PFSK-1 (cell line): Measurements from ENCODE around the gene CA5A.

ENCODE experiments used
- FOXP2 ChIP-seq: optimal IDR thresholded peaks from 2 replicates; pipeline ENCODE3; 2011; ENCODE audit warnings: borderline replicate concordance, control low read depth, inconsistent platforms; ENCODE audit not compliant: insufficient read depth; ENCODE audit errors: extremely low read length, extremely low read depth
- POLR2AphosphoS5 ChIP-seq: IDR thresholded peaks from 2 replicates; pipeline ENCODE4 v1.6.1; 2012; ENCODE audit warnings: low read depth, mild to moderate bottlenecking, control low read depth, low read length, moderate library complexity
- SIN3A ChIP-seq: IDR thresholded peaks from 2 replicates; pipeline ENCODE4 v1.6.1; 2012; ENCODE audit warnings: mild to moderate bottlenecking, low read length, moderate library complexity, borderline replicate concordance; ENCODE audit not compliant: insufficient read depth
- TAF1 ChIP-seq: IDR thresholded peaks from 2 replicates; pipeline ENCODE4 v1.6.1; 2012; ENCODE audit warnings: low read length, control low read depth, borderline replicate concordance; ENCODE audit not compliant: insufficient read depth
- TF ChIP-seq, protein P1 (sequence below), 2 experiments: IDR thresholded peaks; 2 replicates each; pipeline versions ENCODE4 v1.6.1 to v1.8.0; 2011 to 2012; ENCODE audit warnings: low read depth in 2 of 2, low read length in 2 of 2, control low read depth in 1 of 2, inconsistent platforms in 1 of 2, mild to moderate bottlenecking in 1 of 2, moderate library complexity in 1 of 2; ENCODE audit not compliant: insufficient read depth in 1 of 2

DNA sequence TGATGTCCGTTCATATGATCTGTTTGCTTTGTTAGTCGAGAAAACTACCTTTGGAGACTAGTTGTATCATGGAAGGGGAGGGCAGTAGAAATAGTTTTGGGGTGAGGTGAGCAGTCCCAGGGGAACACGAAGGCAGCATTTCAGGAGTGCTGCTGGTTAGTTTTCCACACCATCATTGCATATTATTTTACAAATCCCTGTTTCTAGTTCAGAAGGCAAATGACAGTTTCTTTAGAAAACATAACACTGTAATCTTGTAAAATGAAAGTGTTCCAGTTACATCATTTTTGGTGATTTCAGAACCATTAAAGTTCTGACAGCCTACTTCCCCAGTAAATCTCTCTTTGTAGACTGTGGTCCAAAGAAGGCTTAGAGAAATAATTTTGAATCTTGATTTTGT is 40.3 kb upstream of the CA5A start:
- TF ChIP-seq TAF1 (no peak), SIN3A (no peak), POLR2AphosphoS5 (no peak), FOXP2 (no peak)
- TF ChIP-seq, protein P1, sequence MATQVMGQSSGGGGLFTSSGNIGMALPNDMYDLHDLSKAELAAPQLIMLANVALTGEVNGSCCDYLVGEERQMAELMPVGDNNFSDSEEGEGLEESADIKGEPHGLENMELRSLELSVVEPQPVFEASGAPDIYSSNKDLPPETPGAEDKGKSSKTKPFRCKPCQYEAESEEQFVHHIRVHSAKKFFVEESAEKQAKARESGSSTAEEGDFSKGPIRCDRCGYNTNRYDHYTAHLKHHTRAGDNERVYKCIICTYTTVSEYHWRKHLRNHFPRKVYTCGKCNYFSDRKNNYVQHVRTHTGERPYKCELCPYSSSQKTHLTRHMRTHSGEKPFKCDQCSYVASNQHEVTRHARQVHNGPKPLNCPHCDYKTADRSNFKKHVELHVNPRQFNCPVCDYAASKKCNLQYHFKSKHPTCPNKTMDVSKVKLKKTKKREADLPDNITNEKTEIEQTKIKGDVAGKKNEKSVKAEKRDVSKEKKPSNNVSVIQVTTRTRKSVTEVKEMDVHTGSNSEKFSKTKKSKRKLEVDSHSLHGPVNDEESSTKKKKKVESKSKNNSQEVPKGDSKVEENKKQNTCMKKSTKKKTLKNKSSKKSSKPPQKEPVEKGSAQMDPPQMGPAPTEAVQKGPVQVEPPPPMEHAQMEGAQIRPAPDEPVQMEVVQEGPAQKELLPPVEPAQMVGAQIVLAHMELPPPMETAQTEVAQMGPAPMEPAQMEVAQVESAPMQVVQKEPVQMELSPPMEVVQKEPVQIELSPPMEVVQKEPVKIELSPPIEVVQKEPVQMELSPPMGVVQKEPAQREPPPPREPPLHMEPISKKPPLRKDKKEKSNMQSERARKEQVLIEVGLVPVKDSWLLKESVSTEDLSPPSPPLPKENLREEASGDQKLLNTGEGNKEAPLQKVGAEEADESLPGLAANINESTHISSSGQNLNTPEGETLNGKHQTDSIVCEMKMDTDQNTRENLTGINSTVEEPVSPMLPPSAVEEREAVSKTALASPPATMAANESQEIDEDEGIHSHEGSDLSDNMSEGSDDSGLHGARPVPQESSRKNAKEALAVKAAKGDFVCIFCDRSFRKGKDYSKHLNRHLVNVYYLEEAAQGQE (IDR thresholded peaks at IDR 0.05; ENCODE audit: insufficient read depth in 1 of 2, low read depth in 2 of 2, low read length in 2 of 2), result no peak
